Rectal smooth muscle tissue (tissue), 1 donor: ENCODE results near the gene RAPSN.

Experiments
- H3K27ac ChIP-seq: one replicate; pipeline ENCODE4 v1.7.0; 2013; ENCODE audit warnings: low read depth, low read length, inconsistent platforms
- H3K27me3 ChIP-seq: one replicate; pipeline ENCODE4 v1.7.0; 2013; ENCODE audit warnings: low read length; ENCODE audit not compliant: control insufficient read depth, insufficient read depth
- H3K36me3 ChIP-seq: one replicate; pipeline ENCODE4 v1.7.0; 2013; ENCODE audit warnings: low read length; ENCODE audit not compliant: control insufficient read depth, insufficient read depth
- H3K4me1 ChIP-seq: one replicate; pipeline ENCODE4 v1.7.0; 2013; ENCODE audit warnings: low read length; ENCODE audit not compliant: control insufficient read depth, insufficient read depth
- H3K4me3 ChIP-seq: one replicate; pipeline ENCODE4 v1.7.0; 2013; ENCODE audit warnings: low read length
- H3K9ac ChIP-seq: one replicate; pipeline ENCODE4 v1.7.0; 2013; ENCODE audit warnings: low read length

The RAPSN gene

GRCh38 chr11:47448566-47449427 lies at the start of gene RAPSN:
Gene RAPSN, minus strand, starts transcription at chr11:47449136. Its CDS starts 172 bp downstream, at chr11:47448964.
- Histone ChIP-seq H3K36me3 (no peaks in the 10 kb centered on the region), H3K27ac (no peak within 1 kb of the TSS), H3K4me3 (no peak within 1 kb of the TSS), H3K27me3 (no peaks in the 10 kb centered on the region), H3K9ac (no peak within 1 kb of the TSS), H3K4me1 (no peaks in the 10 kb centered on the region)

- Histone ChIP-seq H3K36me3 (no peaks in the 10 kb centered on the region), H3K27ac (no peak overlapping the region), H3K9ac (no peak overlapping the region), H3K4me1 (peaks cover 19% of the 10 kb centered on the region), H3K27me3 (no peaks in the 10 kb centered on the region), H3K4me3 (no peak overlapping the region)
Observed at GRCh38 chr11:47498149-47498548, 49.2 kb upstream of the RAPSN start.

DNA sequence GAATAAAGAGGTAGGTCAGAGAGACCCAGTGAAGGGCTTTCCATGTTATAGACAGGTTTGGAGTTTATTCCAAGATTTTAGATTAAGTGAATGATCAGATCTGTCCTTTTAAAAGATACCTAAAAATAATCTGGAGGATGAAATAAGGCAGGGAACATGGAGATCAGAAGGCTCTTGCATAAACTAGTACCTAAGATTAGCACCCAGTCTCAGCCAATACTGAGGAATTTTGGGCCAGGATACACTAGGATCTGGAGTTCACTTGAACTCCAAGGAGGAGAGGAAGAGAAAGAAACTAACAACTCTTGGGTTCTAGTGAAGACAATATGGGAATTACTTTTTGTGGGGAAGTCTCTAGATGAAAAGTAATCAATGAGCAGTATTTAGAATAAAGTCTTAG lies 47.9 kb upstream of the RAPSN start:
- Histone ChIP-seq H3K9ac (no peak overlapping the region), H3K27ac (no peak overlapping the region), H3K36me3 (no peaks in the 10 kb centered on the region), H3K4me1 (peaks cover 18% of the 10 kb centered on the region), H3K4me3 (no peak overlapping the region), H3K27me3 (no peaks in the 10 kb centered on the region)

- no peaks in the 10 kb centered on the region for H3K36me3 ChIP-seq
- no peaks in the 10 kb centered on the region for H3K27me3 ChIP-seq
- no peak overlapping the region for H3K9ac ChIP-seq
- peaks cover 13% of the 10 kb centered on the region for H3K4me1 ChIP-seq
- H3K27ac ChIP-seq: no peak overlapping the region
- H3K4me3 ChIP-seq: no peak overlapping the region
Observed at GRCh38 chr11:47495856-47496217, 46.9 kb upstream of the RAPSN start.

DNA sequence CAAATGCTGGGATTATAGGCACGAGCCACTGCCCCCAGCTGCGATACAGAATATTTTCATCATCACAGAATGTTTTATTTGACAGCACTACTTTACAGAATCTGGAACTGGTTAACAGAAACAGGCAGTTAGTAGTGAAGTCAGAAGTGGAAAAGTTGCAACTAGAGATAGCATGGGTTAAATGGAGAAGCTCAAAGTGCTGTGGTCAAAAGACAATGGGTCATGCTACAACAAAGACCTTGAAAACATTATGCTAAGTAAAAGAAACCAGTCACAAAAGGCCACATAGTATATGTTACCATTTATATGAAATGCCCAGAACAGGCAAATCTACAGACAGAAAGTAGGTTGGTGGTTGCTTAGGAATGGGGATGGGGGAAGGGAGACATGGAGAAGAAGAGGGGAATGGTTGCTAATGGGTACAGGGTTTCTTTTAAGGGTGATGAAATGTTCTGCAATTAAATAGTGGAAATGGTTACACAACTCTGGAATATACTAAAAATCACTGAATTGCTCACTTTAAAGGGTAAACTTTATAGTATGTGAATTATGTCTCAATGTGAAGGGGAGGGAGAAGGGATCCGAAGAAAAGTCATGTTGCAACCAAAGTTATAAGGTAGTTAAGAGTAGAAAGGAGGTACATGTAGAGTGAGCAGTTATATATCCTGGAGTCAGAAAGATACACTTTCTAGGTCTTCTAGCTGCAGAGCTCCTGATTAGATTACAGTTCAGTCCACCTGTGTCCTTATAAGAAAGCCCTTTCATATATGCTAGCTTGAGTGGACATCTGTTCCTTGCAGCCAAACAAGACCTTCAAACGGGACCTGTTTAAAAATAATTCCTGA lies 46.3 kb upstream of the RAPSN start:
- no peak overlapping the region for H3K27ac ChIP-seq
- H3K4me1 ChIP-seq: peaks cover 8% of the 10 kb centered on the region

GRCh38 chr11:47489395-47489755 lies 40.4 kb upstream of the RAPSN start:
- Histone ChIP-seq H3K4me1 (peaks cover 5% of the 10 kb centered on the region), H3K27me3 (no peaks in the 10 kb centered on the region), H3K9ac (no peak overlapping the region), H3K4me3 (no peak overlapping the region), H3K27ac (no peak overlapping the region), H3K36me3 (peaks cover 18% of the 10 kb centered on the region)

More for the DNA sequence above, 46.3 kb upstream of the RAPSN start:
- Histone ChIP-seq H3K9ac (no peak overlapping the region), H3K27me3 (no peaks in the 10 kb centered on the region), H3K4me3 (no peak overlapping the region), H3K36me3 (no peaks in the 10 kb centered on the region)

GRCh38 chr11:47488674-47489394 lies 39.9 kb upstream of the RAPSN start:
- Histone ChIP-seq H3K4me3 (no peak overlapping the region), H3K9ac (no peak overlapping the region), H3K27ac (no peak overlapping the region), H3K4me1 (peaks cover 5% of the 10 kb centered on the region), H3K36me3 (peaks cover 21% of the 10 kb centered on the region), H3K27me3 (no peaks in the 10 kb centered on the region)

DNA sequence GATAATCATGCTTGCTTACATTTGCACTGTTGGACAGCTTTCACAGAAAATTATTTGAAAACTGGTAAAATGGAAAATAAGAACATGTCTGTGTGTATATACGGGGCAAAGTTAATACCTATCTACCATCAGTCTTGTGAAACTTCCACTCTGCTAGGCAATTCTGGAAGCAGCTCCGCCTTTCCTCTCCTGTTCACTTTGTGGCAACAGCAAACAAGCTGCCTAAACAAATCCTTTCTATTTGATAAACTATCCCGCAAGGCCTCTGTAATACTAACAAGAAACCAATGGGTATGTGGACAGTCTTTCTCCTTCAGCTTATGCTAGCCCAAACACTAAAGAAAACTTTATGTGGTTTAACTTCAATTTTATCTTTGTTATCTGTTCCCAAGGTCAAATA lies 39.2 kb upstream of the RAPSN start:
- Histone ChIP-seq H3K27me3 (no peaks in the 10 kb centered on the region), H3K4me3 (no peak overlapping the region), H3K9ac (no peak overlapping the region), H3K36me3 (peaks cover 27% of the 10 kb centered on the region), H3K27ac (no peak overlapping the region), H3K4me1 (peaks cover 5% of the 10 kb centered on the region)

DNA sequence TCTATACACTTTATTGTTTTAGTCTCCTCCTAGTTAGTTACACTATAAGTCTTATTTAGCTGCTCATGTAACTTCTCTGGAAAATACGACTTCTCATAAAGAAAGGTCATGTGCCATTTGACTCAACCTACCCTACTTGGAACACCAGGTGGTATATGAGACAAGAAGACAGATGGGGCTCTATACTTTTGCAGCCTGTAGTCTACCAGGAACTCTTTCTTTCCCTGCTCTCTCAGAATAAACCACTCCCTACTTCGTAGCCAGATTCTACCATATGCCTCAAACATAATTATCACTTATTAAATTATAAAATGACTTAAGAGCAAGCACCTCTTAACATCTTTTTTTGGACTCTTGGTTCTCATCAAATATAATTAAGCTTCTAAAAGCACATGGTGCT lies 38.5 kb upstream of the RAPSN start:
- peaks cover 33% of the 10 kb centered on the region for H3K36me3 ChIP-seq
- no peak overlapping the region for H3K27ac ChIP-seq
- H3K9ac ChIP-seq: no peak overlapping the region
- H3K4me3 ChIP-seq: no peak overlapping the region
- H3K4me1 ChIP-seq: peaks cover 5% of the 10 kb centered on the region
- no peaks in the 10 kb centered on the region for H3K27me3 ChIP-seq

GRCh38 chr11:47485107-47485506 lies 36.2 kb upstream of the RAPSN start:
- Histone ChIP-seq H3K9ac (no peak overlapping the region), H3K27me3 (no peaks in the 10 kb centered on the region), H3K4me1 (peaks cover 5% of the 10 kb centered on the region), H3K27ac (no peak overlapping the region), H3K36me3 (peaks cover 37% of the 10 kb centered on the region), H3K4me3 (no peak overlapping the region)

DNA sequence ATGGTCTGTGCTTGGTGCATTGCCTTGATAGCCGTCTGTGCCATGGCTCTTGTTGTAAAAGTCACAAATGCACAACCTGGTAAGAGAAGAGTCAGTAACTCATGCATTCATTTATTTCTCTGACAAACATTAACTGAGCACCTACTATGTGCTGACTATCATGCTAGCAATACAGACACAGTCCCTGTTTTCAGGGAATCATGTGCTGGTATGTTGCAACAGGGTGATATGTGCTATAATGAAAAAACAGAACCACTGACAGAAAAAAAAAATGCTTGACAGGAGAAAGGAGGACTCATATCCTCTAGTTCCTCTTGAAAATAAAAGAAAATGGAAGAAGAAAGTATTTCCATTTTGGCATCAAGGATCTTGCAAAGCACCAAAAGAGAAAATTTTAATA lies 34.5 kb upstream of the RAPSN start:
- no peak overlapping the region for H3K27ac ChIP-seq
- H3K4me1 ChIP-seq: peaks cover 3% of the 10 kb centered on the region
- H3K4me3 ChIP-seq: no peak overlapping the region
- H3K36me3 ChIP-seq: peaks cover 44% of the 10 kb centered on the region
- H3K9ac ChIP-seq: no peak overlapping the region
- H3K27me3 ChIP-seq: no peaks in the 10 kb centered on the region

DNA sequence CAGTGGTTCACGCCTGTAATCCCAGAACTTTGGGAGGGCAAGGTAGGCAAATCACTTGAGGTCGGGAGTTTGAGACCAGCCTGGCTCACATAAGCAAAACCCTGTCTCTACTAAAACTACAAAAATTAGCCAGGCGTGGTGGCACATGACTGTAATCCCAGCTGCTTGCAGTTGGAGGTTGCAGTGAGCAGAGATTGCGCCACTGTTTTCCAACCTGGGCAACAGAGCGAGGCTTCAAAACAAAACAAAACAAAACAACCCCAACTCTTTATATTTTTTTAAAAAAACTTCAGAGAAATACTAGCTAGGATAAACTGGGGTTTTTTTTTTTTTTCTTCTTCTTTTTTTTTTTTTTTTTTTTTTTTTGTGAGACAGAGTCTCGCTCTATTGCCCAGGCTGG lies 31.8 kb upstream of the RAPSN start:
- Histone ChIP-seq H3K36me3 (peaks cover 55% of the 10 kb centered on the region), H3K27ac (no peak overlapping the region), H3K27me3 (no peaks in the 10 kb centered on the region)

More for the DNA sequence above, 31.8 kb upstream of the RAPSN start:
- no peak overlapping the region for H3K9ac ChIP-seq
- H3K4me1 ChIP-seq: no peaks in the 10 kb centered on the region
- H3K4me3 ChIP-seq: no peak overlapping the region
